HL-60/S4 treated with retinoic acid at 250 ng/mL for 4 days and 3 days (cell line): ENCODE results near the gene TSSK2.

Source experiments
- in situ Hi-C: fragments of 300-500 bp; cut with MboI; formaldehyde crosslinking; loops from 2 replicates; pipeline ENCODE4 v1.7.0; 2022; ENCODE audit warnings: low sequenced_read_pairs

Gene TSSK2

GRCh38 chr22:19106886-19107729, 24.0 kb upstream of the TSSK2 start:
- in situ Hi-C loops = no loop called here

- in situ Hi-C loops = no loop called here
Measured at GRCh38 chr22:19107730-19108074, 23.4 kb upstream of the TSSK2 start.

- in situ Hi-C loops = no loop called here
Measured at GRCh38 chr22:19108807-19109197, 22.3 kb upstream of the TSSK2 start.

GRCh38 chr22:19109198-19110063, 21.7 kb upstream of the TSSK2 start:
- in situ Hi-C loops = no loop called here

- in situ Hi-C loops = no loop called here
Measured at GRCh38 chr22:19110064-19110458, 21.0 kb upstream of the TSSK2 start.

- in situ Hi-C loops = no loop called here
Measured at GRCh38 chr22:19110646-19111045, 20.5 kb upstream of the TSSK2 start.

GRCh38 chr22:19111140-19111539, 20.0 kb upstream of the TSSK2 start:
- in situ Hi-C loops = no loop called here

- in situ Hi-C loops = no loop called here
Measured at GRCh38 chr22:19111584-19111983, 19.5 kb upstream of the TSSK2 start.

GRCh38 chr22:19113429-19113828, 17.7 kb upstream of the TSSK2 start:
- in situ Hi-C loops = no loop called here

- in situ Hi-C loops = no loop called here
Measured at GRCh38 chr22:19114984-19115552, 16.0 kb upstream of the TSSK2 start.

GRCh38 chr22:19115628-19116027, 15.5 kb upstream of the TSSK2 start:
- in situ Hi-C loops = no loop called here

GRCh38 chr22:19117111-19117512, 14.0 kb upstream of the TSSK2 start:
- in situ Hi-C loops = no loop called here

GRCh38 chr22:19118329-19118880, 12.7 kb upstream of the TSSK2 start:
- in situ Hi-C loops = no loop called here

GRCh38 chr22:19119949-19120348, 11.2 kb upstream of the TSSK2 start:
- in situ Hi-C loops = no loop called here

- in situ Hi-C loops = no loop called here
Measured at GRCh38 chr22:19120829-19121630, 10.1 kb upstream of the TSSK2 start.

GRCh38 chr22:19121631-19122142, 9.4 kb upstream of the TSSK2 start:
- in situ Hi-C loops = no loop called here

- in situ Hi-C loops = no loop called here
Measured at GRCh38 chr22:19122143-19122751, 8.9 kb upstream of the TSSK2 start, which contains the start of gene DGCR2. DGCR2 (minus strand) TSS chr22:19122412; CDS start chr22:19122206, 206 bp downstream.

GRCh38 chr22:19122752-19123492, 8.2 kb upstream of the TSSK2 start:
- in situ Hi-C loops = no loop called here

GRCh38 chr22:19123936-19124335, 7.2 kb upstream of the TSSK2 start:
- in situ Hi-C loops = no loop called here
